ENCODE results near the gene CDC42BPA.

DNA sequence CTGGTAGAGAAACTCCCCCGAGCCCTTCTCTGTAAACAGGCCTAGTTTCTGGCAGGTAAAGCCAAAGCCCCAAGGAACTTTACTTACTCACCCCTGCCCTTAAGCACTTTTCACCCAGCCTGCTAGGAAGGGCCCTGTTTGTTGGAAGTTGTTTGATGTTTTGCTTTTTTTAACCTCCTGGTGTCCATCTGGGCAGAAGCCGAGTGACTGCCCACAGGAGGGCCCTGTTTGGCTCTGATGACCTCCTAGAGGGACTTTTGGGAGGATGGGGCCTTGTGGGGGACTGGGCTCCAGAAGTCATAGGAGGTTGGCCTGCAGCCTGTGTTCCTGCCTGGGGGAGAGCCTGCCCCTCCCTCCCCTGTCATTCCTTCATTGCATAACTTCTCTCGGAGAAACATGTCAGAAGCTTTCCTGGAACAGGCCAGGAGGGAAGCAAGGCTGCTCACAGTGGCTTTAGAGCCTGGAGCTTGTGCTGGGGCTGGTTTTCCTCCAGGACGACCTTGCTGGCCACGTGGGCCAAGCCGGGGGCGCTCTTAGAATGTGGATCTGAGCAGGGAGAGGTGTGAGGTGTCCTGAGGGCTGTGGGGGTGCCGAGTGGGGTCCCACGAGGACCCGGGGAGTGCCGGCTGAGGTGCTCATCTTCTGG lies 344.3 kb downstream of the CDC42BPA start:
- TF ChIP-seq, protein P1, sequence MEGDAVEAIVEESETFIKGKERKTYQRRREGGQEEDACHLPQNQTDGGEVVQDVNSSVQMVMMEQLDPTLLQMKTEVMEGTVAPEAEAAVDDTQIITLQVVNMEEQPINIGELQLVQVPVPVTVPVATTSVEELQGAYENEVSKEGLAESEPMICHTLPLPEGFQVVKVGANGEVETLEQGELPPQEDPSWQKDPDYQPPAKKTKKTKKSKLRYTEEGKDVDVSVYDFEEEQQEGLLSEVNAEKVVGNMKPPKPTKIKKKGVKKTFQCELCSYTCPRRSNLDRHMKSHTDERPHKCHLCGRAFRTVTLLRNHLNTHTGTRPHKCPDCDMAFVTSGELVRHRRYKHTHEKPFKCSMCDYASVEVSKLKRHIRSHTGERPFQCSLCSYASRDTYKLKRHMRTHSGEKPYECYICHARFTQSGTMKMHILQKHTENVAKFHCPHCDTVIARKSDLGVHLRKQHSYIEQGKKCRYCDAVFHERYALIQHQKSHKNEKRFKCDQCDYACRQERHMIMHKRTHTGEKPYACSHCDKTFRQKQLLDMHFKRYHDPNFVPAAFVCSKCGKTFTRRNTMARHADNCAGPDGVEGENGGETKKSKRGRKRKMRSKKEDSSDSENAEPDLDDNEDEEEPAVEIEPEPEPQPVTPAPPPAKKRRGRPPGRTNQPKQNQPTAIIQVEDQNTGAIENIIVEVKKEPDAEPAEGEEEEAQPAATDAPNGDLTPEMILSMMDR (IDR thresholded peaks at IDR 0.05; ENCODE audit: borderline replicate concordance, extremely low read depth, low read length, poor library complexity, severe bottlenecking): no peak
- no peak for TF ChIP-seq EZH2 (IDR thresholded peaks at IDR 0.05; ENCODE audit: borderline replicate concordance, low read depth, low read length, severe bottlenecking)
